Activated naive CD8-positive, alpha-beta T cell treated with anti-CD3 and anti-CD28 coated beads, Interleukin-2, amount 50 U/mL, for 16 hours (primary cell): ENCODE results near the gene ZNF516.

Experiments
- DNase-seq: peaks from one replicate; pipeline ENCODE4 v3.0.0-alpha.2; 2020; ENCODE audit warnings: low read depth, low spot score

ZNF516 gene

DNA sequence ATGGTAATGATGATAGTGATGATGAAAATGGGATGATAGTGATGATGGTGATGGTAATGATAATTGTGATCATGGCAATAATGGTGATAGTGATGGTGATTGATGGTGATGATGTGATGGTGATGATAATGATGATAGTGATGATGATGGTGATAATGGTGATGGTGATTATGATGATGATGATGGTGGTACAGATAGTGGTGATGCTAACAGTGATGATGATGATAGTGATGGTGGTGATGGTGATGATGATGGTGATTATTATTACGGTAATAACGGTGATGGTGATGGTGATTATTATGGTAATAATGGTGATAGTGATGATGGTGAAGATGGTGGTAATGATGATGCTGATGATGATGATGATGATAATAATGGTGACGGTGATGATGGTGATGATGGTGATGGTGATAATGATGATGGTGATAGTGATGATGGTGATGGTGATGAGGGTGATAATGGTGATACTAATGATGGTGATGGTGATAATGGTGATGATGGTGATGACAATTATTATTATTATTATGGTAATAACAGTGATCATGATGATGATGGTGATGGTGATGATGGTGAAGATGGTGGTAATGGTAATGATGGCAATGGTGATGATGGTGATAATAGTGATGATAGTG, 151.0 kb downstream of the ZNF516 start:
- DNase-seq, result no peak

DNA sequence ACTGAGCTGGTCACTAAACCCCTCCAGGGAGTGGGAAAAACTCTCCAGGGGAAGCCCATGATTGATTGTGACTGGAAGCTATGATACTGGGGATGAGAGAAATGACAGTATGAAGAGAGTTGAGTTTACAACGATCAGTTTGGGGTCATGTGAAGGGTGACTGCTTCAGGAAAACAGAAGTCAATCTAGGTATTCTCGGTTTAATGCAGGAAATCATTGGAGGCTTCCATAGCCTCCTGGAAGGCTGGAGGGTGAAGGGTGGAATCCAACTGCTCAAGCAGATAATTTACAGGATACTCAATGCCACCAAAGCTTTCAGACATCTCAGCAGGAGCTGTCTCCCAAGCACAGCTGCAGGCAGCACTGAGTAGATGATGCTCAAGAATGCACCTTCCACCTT, 154.6 kb downstream of the ZNF516 start:
- DNase-seq, result no peak

DNA sequence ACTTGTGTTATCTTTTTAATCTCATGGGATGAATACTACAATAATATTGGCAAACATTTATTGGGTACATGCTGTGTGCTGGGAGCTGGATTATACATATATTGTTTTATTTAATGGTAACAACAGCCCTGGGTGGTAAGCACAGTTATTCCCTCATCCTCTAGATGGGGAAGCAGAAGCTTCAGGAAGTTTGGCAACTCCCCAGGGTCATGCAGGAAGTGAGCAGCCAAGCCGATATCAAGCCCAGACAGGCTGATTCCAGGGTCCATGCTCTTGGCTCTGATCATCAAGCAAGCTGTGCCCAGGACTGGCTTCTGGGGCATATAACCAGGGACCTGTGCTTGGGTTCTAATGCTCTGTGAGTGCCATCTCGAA, 155.8 kb downstream of the ZNF516 start:
- DNase-seq, result no peak

DNA sequence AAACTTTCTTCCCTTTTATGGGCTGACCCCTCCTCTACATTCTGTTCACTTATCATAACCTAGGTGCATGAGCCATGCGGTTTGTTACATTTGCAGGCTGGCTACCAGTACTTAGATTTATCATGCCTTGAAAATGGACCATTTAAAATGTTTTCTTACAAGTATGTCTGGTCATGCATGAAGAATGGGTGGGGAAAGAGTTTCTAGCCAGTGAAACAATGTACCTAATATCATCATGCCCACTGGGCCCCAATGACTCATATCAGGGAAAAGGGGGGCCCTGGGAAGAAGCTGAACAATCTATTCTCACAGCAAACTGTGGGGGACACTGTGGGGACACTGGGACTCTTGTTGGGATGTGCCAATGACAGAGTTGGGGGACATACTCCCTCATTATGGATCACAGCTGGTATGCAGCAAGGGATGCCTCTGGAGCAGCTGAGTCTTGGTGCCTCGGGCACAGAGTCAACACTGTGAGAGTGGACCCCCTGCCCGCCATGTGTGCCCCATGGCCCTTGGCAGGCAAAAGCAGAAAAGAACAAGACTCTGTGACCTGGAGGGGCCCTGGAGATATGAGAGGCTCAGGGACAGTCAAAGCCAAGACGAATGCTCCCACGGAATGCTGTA, 156.3 kb downstream of the ZNF516 start:
- no peak for DNase-seq

DNA sequence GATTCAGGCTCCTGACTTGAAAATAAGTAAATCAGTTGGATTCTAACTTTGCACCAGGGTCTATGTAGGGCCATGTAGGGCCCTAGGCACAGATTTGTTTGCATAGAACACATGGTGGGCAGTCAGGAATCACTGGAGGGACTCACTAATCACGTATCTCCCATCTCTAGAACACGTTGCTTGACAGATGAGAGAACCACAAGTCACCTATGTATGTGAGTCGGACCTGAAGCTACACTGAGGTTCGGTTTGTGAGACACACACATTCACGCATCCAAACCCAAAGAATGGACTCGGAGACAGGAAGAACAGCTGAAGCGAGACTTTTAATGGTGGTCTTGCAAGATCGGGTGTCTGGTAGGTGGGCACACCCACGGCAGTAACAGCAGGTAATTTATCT, 157.0 kb downstream of the ZNF516 start:
- no peak for DNase-seq

DNA sequence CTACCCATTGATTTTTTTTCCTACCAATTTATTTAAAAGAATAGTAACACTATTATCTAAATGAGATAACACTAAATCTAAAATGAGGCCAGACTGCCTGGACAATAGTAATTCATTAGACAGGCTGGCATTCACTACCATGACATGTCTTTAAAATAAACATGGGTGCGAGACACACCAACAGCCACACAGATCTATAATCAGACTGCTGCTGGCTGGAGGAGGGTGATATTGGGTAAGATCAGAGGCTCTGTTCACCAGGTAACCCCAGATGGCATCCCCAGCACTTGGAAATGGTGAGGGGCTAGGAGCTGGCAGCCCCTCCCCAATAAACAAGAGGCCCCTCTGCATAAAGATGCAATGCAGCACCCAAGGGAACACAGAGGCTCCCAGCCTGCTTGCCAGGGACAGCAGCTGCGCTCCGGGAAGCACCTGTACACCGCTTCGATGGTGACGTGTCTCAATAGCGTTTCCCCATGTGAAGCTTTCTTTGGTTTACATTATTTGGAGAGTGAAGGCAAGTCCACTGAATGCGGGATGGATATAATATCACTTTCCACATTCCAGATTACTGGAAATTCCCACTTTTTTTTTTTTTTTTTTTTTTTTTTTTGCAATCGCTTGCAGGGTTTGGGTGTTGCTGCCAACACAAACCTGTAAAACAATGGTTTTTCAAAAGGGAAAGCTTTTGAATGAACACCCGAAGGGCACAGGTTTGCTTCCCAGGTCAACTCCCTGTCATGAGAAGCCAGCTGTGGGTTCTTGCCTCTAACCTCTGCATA, 159.0 kb downstream of the ZNF516 start:
- DNase-seq, result no peak

DNA sequence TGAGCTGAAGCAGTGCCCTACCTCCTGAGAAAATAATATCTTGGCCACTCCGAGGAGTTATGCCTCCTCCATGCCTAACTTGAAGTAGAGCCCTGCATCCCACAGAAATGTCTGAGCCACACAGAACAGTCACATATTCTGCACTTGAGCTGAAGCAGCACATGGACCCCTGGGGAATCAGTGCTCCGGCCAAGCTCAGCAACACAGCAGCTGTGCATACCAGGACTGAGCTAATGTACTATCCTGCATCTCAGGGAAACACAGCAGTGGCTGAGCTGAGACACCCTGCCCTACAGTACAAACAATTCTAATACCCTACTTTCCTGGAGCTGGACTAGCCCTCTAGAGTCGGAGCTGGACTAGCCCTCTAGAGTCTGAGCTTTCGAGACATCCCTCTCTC, 166.9 kb downstream of the ZNF516 start:
- DNase-seq, result no peak

DNA sequence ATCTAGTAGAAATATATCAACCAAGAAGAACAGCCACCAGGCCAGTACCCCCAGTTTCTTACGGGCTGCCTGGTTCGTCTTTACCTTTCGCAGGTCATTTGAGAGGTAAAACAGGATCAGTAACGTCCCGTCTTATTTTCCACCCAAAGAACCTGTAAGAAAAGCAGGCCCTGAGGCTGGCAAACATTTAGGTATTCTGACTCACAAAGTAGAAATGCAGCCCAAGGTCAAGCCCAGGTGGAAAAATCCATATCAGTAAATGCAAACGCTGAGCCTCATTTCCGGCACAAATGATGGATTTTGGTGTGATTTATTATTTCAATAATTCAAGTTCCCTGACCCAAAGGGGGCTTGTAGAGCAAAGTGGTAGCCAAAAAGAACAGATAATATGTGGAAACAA, 171.2 kb downstream of the ZNF516 start:
- no peak for DNase-seq

DNA sequence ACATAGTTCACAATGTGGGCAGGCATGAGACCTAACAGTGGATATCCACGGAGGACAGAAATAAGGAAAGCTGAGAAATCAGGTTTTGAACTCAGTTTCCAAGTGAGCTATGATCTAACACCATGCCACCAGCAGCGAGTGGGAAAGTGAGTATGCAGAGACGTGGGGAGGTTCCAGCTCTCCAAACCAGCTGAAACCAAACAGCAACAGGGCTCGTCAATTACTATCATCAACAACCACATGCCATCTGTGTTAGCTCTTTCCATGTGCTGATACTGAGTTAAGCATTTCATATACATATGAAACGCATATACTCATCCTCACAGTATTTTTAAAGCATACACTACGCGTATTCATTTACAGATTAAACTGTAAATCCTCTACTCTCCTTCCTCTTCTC, 172.4 kb downstream of the ZNF516 start:
- DNase-seq, result no peak

DNA sequence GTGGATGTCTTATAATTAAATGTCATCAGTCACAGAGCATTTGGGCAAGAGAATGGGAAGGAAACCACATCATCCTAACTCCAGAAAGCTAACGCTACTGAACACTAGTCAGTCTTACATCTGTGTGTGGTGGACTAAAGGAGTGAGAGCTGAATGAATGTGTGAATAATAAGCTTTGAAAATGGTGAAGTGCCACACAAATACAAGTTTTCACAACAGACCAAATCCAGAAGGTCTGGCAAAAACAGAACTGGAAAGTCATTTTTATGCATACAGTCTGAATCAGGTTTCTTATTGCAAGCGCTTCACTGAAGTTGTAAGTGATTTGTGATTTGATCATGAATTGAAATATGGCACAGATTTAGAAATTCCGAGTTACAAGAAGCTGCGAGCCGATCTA, 175.7 kb downstream of the ZNF516 start:
- no peak for DNase-seq

DNA sequence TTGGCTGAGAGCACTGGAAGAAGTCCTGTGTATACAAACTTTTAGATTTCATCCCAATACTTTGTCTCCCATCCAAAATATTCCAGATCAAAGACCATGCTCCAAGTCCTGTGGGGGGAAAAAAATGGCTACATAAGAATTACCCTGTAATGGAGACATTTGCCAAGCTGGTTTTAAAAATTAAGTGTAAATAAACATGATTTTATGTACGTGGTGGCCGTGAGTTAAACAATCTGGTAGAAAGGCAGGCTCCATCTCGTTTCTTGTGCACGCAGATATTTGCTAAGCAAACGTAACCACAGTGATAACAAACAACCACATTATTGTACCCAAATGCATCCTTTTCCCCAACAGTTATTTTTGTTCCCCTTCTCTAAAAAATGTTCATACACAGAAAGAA, 176.4 kb downstream of the ZNF516 start:
- no peak for DNase-seq

DNA sequence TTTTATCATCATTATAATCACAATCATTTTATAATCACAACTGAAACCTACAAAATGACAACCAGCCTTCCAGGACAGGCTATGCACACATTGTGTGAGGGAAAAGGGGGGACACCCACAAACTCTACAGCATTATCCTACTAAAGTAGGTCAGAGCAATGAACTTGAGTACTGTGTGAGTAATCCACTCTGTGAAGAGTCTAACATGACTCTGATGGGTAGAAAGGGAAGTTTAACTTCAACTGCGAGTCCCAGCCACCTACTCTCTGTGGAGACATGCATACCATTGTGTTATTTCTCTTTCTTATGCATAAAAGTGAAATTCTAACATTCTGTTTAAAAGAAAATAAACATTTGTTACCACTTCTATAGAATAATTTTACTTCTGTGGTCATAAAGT, 177.9 kb downstream of the ZNF516 start:
- DNase-seq, result no peak

DNA sequence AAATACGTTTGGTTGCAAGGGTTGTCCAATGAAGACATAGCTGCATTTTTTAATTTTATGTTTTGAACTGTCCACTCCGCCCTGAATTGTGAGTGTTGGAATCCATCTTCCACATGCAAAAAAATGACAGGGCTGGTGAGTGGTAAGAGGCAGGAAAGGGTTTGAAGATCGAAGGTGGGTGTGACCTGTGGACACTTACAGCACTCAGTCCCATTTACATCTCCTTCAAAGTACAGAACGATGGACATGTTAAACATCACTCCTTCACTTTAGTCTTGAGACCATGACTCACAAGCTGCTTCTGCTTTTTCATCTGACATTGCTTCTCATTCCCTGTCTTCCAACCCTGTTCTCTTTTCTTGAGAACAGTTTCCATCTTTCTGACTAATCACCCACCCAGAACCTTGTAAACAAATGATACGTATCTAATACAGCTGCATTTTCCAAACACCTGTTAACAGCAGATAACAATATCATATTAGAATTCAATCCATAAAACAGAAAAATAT, 179.3 kb downstream of the ZNF516 start:
- DNase-seq, result no peak

DNA sequence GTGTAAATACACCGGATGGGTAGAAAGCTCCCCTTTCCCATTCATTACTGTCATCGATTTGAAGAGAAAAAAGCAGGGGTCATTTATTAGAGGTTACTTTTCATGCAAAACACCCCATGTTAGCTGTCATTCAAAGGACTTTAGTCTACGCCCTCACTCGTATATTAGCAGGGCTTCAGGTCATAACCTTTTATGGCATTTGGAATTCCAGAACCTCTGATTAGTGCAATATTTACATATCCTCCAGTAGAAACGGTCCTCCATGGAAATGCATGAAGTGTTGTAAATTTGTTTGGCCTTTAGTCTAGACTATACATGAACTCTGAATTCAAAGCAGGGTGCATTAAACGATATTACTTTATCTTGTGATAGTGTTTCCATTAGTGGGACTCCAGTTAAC, 180.5 kb downstream of the ZNF516 start:
- no peak for DNase-seq

DNA sequence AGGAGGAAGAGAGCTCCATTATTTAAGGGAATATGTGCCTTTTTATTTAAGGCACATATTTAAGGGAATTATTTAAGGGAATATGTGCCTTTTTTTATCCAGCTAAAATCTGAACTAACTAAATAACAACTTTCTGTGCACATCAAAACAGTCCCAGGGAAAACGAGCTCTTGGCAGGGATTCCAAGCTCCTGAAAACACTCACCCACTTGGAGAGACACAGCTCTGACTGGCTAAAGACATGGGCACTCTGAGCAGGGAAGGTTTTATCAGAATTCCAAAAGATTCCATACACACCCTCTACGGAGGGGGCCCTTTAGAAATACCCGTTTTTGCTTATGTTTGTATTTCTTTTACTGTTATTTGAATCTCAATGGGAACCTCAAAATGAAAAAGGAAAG, 181.0 kb downstream of the ZNF516 start:
- no peak for DNase-seq
